Upper lobe of right lung (tissue), 1 donor: ENCODE results near the gene TTBK2. TPM values are rescaled to one million over a fixed set of nuclear protein-coding genes. Genes with fewer than 3 reads are reported as not detected.

Source experiments
- ATAC-seq: fragments of 200-7000 bp; cut with Tn5 transposase; one replicate; pipeline ENCODE4 v1.9.1; 2020; ENCODE audit warnings: mild to moderate bottlenecking, moderate library complexity
- DNase-seq: peaks from one replicate; pipeline ENCODE4 v3.0.0-alpha.2; 2020
- H3K27ac ChIP-seq: fragments of 200-600 bp; one replicate; pipeline ENCODE4 v1.8.0; 2022
- H3K27me3 ChIP-seq: fragments of 200-600 bp; one replicate; pipeline ENCODE4 v1.8.0; 2022; ENCODE audit warnings: mild to moderate bottlenecking
- H3K36me3 ChIP-seq: fragments of 200-600 bp; one replicate; pipeline ENCODE4 v1.8.0; 2022
- H3K4me1 ChIP-seq: fragments of 200-600 bp; one replicate; pipeline ENCODE4 v1.8.0; 2022
- H3K4me3 ChIP-seq: fragments of 200-600 bp; one replicate; pipeline ENCODE4 v1.8.0; 2022; ENCODE audit warnings: mild to moderate bottlenecking
- H3K9me3 ChIP-seq: fragments of 200-600 bp; one replicate; pipeline ENCODE4 v1.8.0; 2022
- CTCF ChIP-seq: fragments of 200-600 bp; IDR thresholded peaks from one replicate; pipeline ENCODE4 v1.8.0; 2022; ENCODE audit warnings: antibody characterized with exemption
- intact Hi-C: fragments of 100-400 bp; cut with DNase I; formaldehyde crosslinking; loops from one replicate; pipeline ENCODE4 v1.11.0; 2022
- total RNA-seq: library from RNA; stranded (reverse); fragmentation: NEBNext Ultra II Directional; extraction: Animal tissue kit (Norgen Biotek cat#: 25700); gene quantifications from one replicate; pipeline ENCODE4 v1.2.1, GENCODE V29; 2021
- donor health status: DM: no; HTN: yes; CAD: no; lungs with severe emphysema.

TTBK2 gene
- total RNA-seq, 1 donor from 2014 or later, result 19.1 TPM

GRCh38 chr15:42719043-42719442, 201.5 kb downstream of the TTBK2 start:
- Histone ChIP-seq H3K4me1 (no peaks in the 10 kb centered on the region), H3K4me3 (no peak overlapping the region), H3K27ac (no peak overlapping the region), H3K9me3 (no peaks in the 10 kb centered on the region), H3K27me3 (no peaks in the 10 kb centered on the region), H3K36me3 (peaks cover 53% of the 10 kb centered on the region)
- ATAC-seq, result no peak
- no peak for DNase-seq
- intact Hi-C loops, result no loop called here
- no peak for TF ChIP-seq CTCF

- no peak for ATAC-seq
- H3K9me3 ChIP-seq, result no peaks in the 10 kb centered on the region
- H3K36me3 ChIP-seq, result peaks cover 29% of the 10 kb centered on the region
- H3K27ac ChIP-seq, result no peak overlapping the region
- no peak for DNase-seq
- no peaks in the 10 kb centered on the region for H3K27me3 ChIP-seq
- intact Hi-C loops, result no loop called here
- H3K4me3 ChIP-seq, result no peak overlapping the region
- no peaks in the 10 kb centered on the region for H3K4me1 ChIP-seq
- TF ChIP-seq CTCF, result no peak
These were observed 204.0 kb downstream of the TTBK2 start for GRCh38 chr15:42716626-42717025.

- no peaks in the 10 kb centered on the region for H3K9me3 ChIP-seq
- H3K27me3 ChIP-seq, result no peaks in the 10 kb centered on the region
- ATAC-seq (no peak), DNase-seq (no peak)
- H3K4me3 ChIP-seq, result no peak overlapping the region
- TF ChIP-seq CTCF, result no peak
- peaks cover 25% of the 10 kb centered on the region for H3K36me3 ChIP-seq
- intact Hi-C loops, result no loop called here
- no peak overlapping the region for H3K27ac ChIP-seq
- H3K4me1 ChIP-seq, result no peaks in the 10 kb centered on the region
These were observed 204.5 kb downstream of the TTBK2 start for GRCh38 chr15:42716125-42716524.

- ATAC-seq, result no peak
- Histone ChIP-seq H3K4me1 (no peaks in the 10 kb centered on the region), H3K27ac (no peak overlapping the region), H3K4me3 (no peak overlapping the region), H3K36me3 (no peaks in the 10 kb centered on the region), H3K27me3 (no peaks in the 10 kb centered on the region), H3K9me3 (no peaks in the 10 kb centered on the region)
- intact Hi-C loops, result no loop called here
- no peak for DNase-seq
- no peak for TF ChIP-seq CTCF
These were observed 208.0 kb downstream of the TTBK2 start for GRCh38 chr15:42712584-42712983.

GRCh38 chr15:42711746-42712145, 208.8 kb downstream of the TTBK2 start:
- Histone ChIP-seq H3K9me3 (no peaks in the 10 kb centered on the region), H3K27me3 (no peaks in the 10 kb centered on the region), H3K4me3 (no peak overlapping the region), H3K4me1 (no peaks in the 10 kb centered on the region), H3K36me3 (no peaks in the 10 kb centered on the region), H3K27ac (no peak overlapping the region)
- DNase-seq (no peak), ATAC-seq (no peak)
- intact Hi-C loops, result no loop called here
- TF ChIP-seq CTCF, result no peak

GRCh38 chr15:42710662-42711061, 209.9 kb downstream of the TTBK2 start:
- Histone ChIP-seq H3K4me3 (no peak overlapping the region), H3K4me1 (no peaks in the 10 kb centered on the region), H3K36me3 (no peaks in the 10 kb centered on the region), H3K27ac (no peak overlapping the region), H3K27me3 (no peaks in the 10 kb centered on the region), H3K9me3 (no peaks in the 10 kb centered on the region)
- no peak for TF ChIP-seq CTCF
- no peak for DNase-seq
- no peak for ATAC-seq
- intact Hi-C loops, result no loop called here
